GM18517 (cell line): ENCODE data around the gene FASTKD2.
A peak's percentile ranks its signal among the peaks of the same experiment; 100 is the strongest.
"Not testable (repeated sequence)": the region's sequence is repeated elsewhere in the genome, so short reads cannot be mapped to it uniquely, and the experiment has no call there.

Source experiments
- ATAC-seq: cut with Tn5 transposase; IDR thresholded peaks from one replicate; pipeline ENCODE4 v1.9.1; 2021; ENCODE audit warnings: mild to moderate bottlenecking, moderate library complexity; ENCODE audit not compliant: unreplicated experiment

FASTKD2 gene

GRCh38 chr2:206790311-206790935 is 25.0 kb downstream of the FASTKD2 start:
- no peak for ATAC-seq

- no peak for ATAC-seq
Measured at GRCh38 chr2:206792645-206793044, 27.2 kb downstream of the FASTKD2 start.

- ATAC-seq, result no peak
Measured at GRCh38 chr2:206797376-206797775, 32.0 kb downstream of the FASTKD2 start.

- no peak for ATAC-seq
Measured at GRCh38 chr2:206798000-206798399, 32.6 kb downstream of the FASTKD2 start.

- ATAC-seq, result no peak
Measured at GRCh38 chr2:206799083-206799482, 33.7 kb downstream of the FASTKD2 start.

GRCh38 chr2:206800506-206801417 is 35.4 kb downstream of the FASTKD2 start:
- peak; percentile 58 for ATAC-seq

GRCh38 chr2:206801418-206802189 is 36.2 kb downstream of the FASTKD2 start:
- no peak for ATAC-seq

GRCh38 chr2:206802654-206803514 is 37.5 kb downstream of the FASTKD2 start:
- no peak for ATAC-seq

GRCh38 chr2:206804326-206804725 is 38.9 kb downstream of the FASTKD2 start:
- ATAC-seq, result no peak

GRCh38 chr2:206805887-206806607 is 40.6 kb downstream of the FASTKD2 start:
- no peak for ATAC-seq

- ATAC-seq, result not testable (repeated sequence)
Measured at GRCh38 chr2:206807624-206808023, 42.2 kb downstream of the FASTKD2 start.

GRCh38 chr2:206812471-206812870 is 47.1 kb downstream of the FASTKD2 start:
- ATAC-seq, result not testable (repeated sequence)

- ATAC-seq, result no peak
Measured at GRCh38 chr2:206814498-206814897, 49.1 kb downstream of the FASTKD2 start.

- no peak for ATAC-seq
Measured at GRCh38 chr2:206820807-206821206, 55.4 kb downstream of the FASTKD2 start.

- ATAC-seq, result no peak
Measured at GRCh38 chr2:206823178-206823577, 57.8 kb downstream of the FASTKD2 start.

- no peak for ATAC-seq
Measured at GRCh38 chr2:206824087-206824618, 58.7 kb downstream of the FASTKD2 start.

GRCh38 chr2:206824993-206825392 is 59.6 kb downstream of the FASTKD2 start:
- ATAC-seq, result no peak

- ATAC-seq, result no peak
Measured at GRCh38 chr2:206831442-206831995, 66.1 kb downstream of the FASTKD2 start.

- ATAC-seq, result no peak
Measured at GRCh38 chr2:206832873-206833272, 67.5 kb downstream of the FASTKD2 start.
